ENCODE measurements around the gene SLAMF6. TPM values are rescaled to one million over a fixed set of nuclear protein-coding genes. Genes with fewer than 3 reads are reported as not detected.

SLAMF6 gene
- total RNA-seq, 1 experiment from 2014 or later = not detected

GRCh38 chr1:160539990-160540858 lies 17.2 kb upstream of the SLAMF6 start:
- TF ChIP-seq, protein P1, sequence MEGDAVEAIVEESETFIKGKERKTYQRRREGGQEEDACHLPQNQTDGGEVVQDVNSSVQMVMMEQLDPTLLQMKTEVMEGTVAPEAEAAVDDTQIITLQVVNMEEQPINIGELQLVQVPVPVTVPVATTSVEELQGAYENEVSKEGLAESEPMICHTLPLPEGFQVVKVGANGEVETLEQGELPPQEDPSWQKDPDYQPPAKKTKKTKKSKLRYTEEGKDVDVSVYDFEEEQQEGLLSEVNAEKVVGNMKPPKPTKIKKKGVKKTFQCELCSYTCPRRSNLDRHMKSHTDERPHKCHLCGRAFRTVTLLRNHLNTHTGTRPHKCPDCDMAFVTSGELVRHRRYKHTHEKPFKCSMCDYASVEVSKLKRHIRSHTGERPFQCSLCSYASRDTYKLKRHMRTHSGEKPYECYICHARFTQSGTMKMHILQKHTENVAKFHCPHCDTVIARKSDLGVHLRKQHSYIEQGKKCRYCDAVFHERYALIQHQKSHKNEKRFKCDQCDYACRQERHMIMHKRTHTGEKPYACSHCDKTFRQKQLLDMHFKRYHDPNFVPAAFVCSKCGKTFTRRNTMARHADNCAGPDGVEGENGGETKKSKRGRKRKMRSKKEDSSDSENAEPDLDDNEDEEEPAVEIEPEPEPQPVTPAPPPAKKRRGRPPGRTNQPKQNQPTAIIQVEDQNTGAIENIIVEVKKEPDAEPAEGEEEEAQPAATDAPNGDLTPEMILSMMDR (IDR thresholded peaks at IDR 0.05; ENCODE audit: unreplicated experiment) = no peak
- intact Hi-C loops (cut with micrococcal nuclease) = no loop called here
- Mint-ChIP-seq H3K4me3 (ENCODE audit: unreplicated experiment) (no peak overlapping the region), H3K27ac (ENCODE audit: low read depth, unreplicated experiment) (no peak overlapping the region), H3K27me3 (ENCODE audit: insufficient read depth, unreplicated experiment) (no peaks in the 10 kb centered on the region), H3K4me1 (ENCODE audit: insufficient read depth, unreplicated experiment) (peaks cover 7% of the 10 kb centered on the region), H3K36me3 (ENCODE audit: insufficient read depth, unreplicated experiment) (no peaks in the 10 kb centered on the region), H3K9me3 (ENCODE audit: unreplicated experiment) (peaks cover 10% of the 10 kb centered on the region)
- DNase-seq (ENCODE audit: unreplicated experiment) = no peak
- ChIA-PET POLR2A (interaction anchor here (0.6 kb wide), 1 partner anchor 24 kb away, joined by 3 read pairs; no protein-coding TSS in a partner anchor), CTCF (interaction anchor here (0.5 to 1.4 kb wide), 9 partner anchors 10 to 669 kb away, joined by 3 to 4 read pairs (median 3); no protein-coding TSS in a partner anchor)
- BruUV-seq (replicated peaks) = no TSS peak

GRCh38 chr1:160539684-160539989 lies 16.6 kb upstream of the SLAMF6 start:
- peaks cover 7% of the 10 kb centered on the region for H3K4me1 Mint-ChIP-seq (ENCODE audit: insufficient read depth, unreplicated experiment)
- no peak for DNase-seq (ENCODE audit: unreplicated experiment)
- CTCF ChIA-PET = interaction anchor here (0.7 to 1.2 kb wide), 2 partner anchors 28 to 69 kb away, joined by 3 to 4 read pairs; no protein-coding TSS in a partner anchor
- no peaks in the 10 kb centered on the region for H3K36me3 Mint-ChIP-seq (ENCODE audit: insufficient read depth, unreplicated experiment)
- no peak overlapping the region for H3K4me3 Mint-ChIP-seq (ENCODE audit: unreplicated experiment)
- no peaks in the 10 kb centered on the region for H3K27me3 Mint-ChIP-seq (ENCODE audit: insufficient read depth, unreplicated experiment)
- no TSS peak for BruUV-seq (replicated peaks)
- TF ChIP-seq, protein P1 (IDR thresholded peaks at IDR 0.05; ENCODE audit: unreplicated experiment) = no peak
- no peak overlapping the region for H3K27ac Mint-ChIP-seq (ENCODE audit: low read depth, unreplicated experiment)
- POLR2A ChIA-PET = no interaction called here
- H3K9me3 Mint-ChIP-seq (ENCODE audit: unreplicated experiment) = peaks cover 16% of the 10 kb centered on the region
- intact Hi-C loops (cut with micrococcal nuclease) = no loop called here

GRCh38 chr1:160538985-160539651 lies 16.1 kb upstream of the SLAMF6 start:
- peak; percentile 16 for DNase-seq (ENCODE audit: unreplicated experiment)
- TF ChIP-seq, protein P1 (IDR thresholded peaks at IDR 0.05; ENCODE audit: unreplicated experiment) = no peak

More at GRCh38 chr1:160538985-160539651, 16.1 kb upstream of the SLAMF6 start:
- H3K27ac Mint-ChIP-seq (ENCODE audit: low read depth, unreplicated experiment) = no peak overlapping the region
- ChIA-PET POLR2A (interaction anchor here (0.7 kb wide), 1 partner anchor 74 kb away, joined by 3 read pairs; no protein-coding TSS in a partner anchor), CTCF (interaction anchor here (0.7 kb wide), 1 partner anchor 69 kb away, joined by 3 read pairs; no protein-coding TSS in a partner anchor)
- H3K9me3 Mint-ChIP-seq (ENCODE audit: unreplicated experiment) = peaks cover 21% of the 10 kb centered on the region
- H3K4me1 Mint-ChIP-seq (ENCODE audit: insufficient read depth, unreplicated experiment) = peaks cover 7% of the 10 kb centered on the region
- H3K27me3 Mint-ChIP-seq (ENCODE audit: insufficient read depth, unreplicated experiment) = no peaks in the 10 kb centered on the region
- no TSS peak for BruUV-seq (replicated peaks)
- intact Hi-C loops (cut with micrococcal nuclease) = no loop called here
- no peaks in the 10 kb centered on the region for H3K36me3 Mint-ChIP-seq (ENCODE audit: insufficient read depth, unreplicated experiment)
- no peak overlapping the region for H3K4me3 Mint-ChIP-seq (ENCODE audit: unreplicated experiment)
